Glutamatergic neuron (in vitro differentiated cells): ENCODE measurements around the gene PTK7. TPM values are rescaled to one million over a fixed set of nuclear protein-coding genes. Genes with fewer than 3 reads are reported as not detected.

ENCODE experiments used
- DNase-seq: peaks from one replicate; pipeline ENCODE4 v3.0.0; 2022
- H3K27ac Mint-ChIP-seq: one replicate; pipeline ENCODE4 v1.8.0; 2020; ENCODE audit warnings: mild to moderate bottlenecking, mixed read lengths, inconsistent platforms; ENCODE audit not compliant: unreplicated experiment
- H3K27me3 Mint-ChIP-seq: one replicate; pipeline ENCODE4 v1.8.0; 2020; ENCODE audit warnings: mild to moderate bottlenecking, moderate library complexity, mixed read lengths, inconsistent platforms; ENCODE audit not compliant: unreplicated experiment
- H3K36me3 Mint-ChIP-seq: one replicate; pipeline ENCODE4 v1.8.0; 2020; ENCODE audit warnings: mild to moderate bottlenecking, mixed read lengths, inconsistent platforms; ENCODE audit not compliant: unreplicated experiment
- H3K4me1 Mint-ChIP-seq: one replicate; pipeline ENCODE4 v1.8.0; 2020; ENCODE audit warnings: mild to moderate bottlenecking, low read depth, mixed read lengths, inconsistent platforms; ENCODE audit not compliant: unreplicated experiment
- H3K4me3 Mint-ChIP-seq: one replicate; pipeline ENCODE4 v1.8.0; 2020; ENCODE audit warnings: mild to moderate bottlenecking, mixed read lengths, inconsistent platforms; ENCODE audit not compliant: unreplicated experiment
- H3K9me3 Mint-ChIP-seq: one replicate; pipeline ENCODE4 v1.8.0; 2020; ENCODE audit warnings: mild to moderate bottlenecking, moderate library complexity, mixed read lengths, inconsistent platforms; ENCODE audit not compliant: unreplicated experiment
- CTCF ChIP-seq: fragments of 200-600 bp; sonication (generic); IDR thresholded peaks from one replicate; pipeline ENCODE4 v1.5.0; 2021; ENCODE audit not compliant: partially characterized antibody, unreplicated experiment
- total RNA-seq: library from RNA; stranded (reverse); fragmentation: NEBNext Ultra II Directional; extraction: Animal tissue kit (Norgen Biotek cat#: 25700); gene quantifications from one replicate; pipeline ENCODE4 v1.2.1, GENCODE V29; 2021; ENCODE audit not compliant: unreplicated experiment

The PTK7 gene
- total RNA-seq, 1 donor from 2014 or later, result 166 TPM

- TF ChIP-seq CTCF, result no peak
- peaks cover 12% of the 10 kb centered on the region for H3K27me3 Mint-ChIP-seq
- peaks cover 11% of the 10 kb centered on the region for H3K36me3 Mint-ChIP-seq
- peaks cover 13% of the 10 kb centered on the region for H3K4me1 Mint-ChIP-seq
- no peak overlapping the region for H3K4me3 Mint-ChIP-seq
- peaks cover 2% of the 10 kb centered on the region for H3K9me3 Mint-ChIP-seq
- DNase-seq, result no peak
- no peak overlapping the region for H3K27ac Mint-ChIP-seq
These were observed 109.4 kb downstream of the PTK7 start for GRCh38 chr6:43185391-43185985.

- H3K36me3 Mint-ChIP-seq, result peaks cover 11% of the 10 kb centered on the region
- no peak for DNase-seq
- no peak for TF ChIP-seq CTCF
- no peak overlapping the region for H3K4me3 Mint-ChIP-seq
- H3K27me3 Mint-ChIP-seq, result peaks cover 11% of the 10 kb centered on the region
- H3K9me3 Mint-ChIP-seq, result peaks cover 2% of the 10 kb centered on the region
- H3K4me1 Mint-ChIP-seq, result peaks cover 13% of the 10 kb centered on the region
- no peak overlapping the region for H3K27ac Mint-ChIP-seq
These were observed 109.9 kb downstream of the PTK7 start for GRCh38 chr6:43186019-43186418.

GRCh38 chr6:43186706-43187105 lies 110.6 kb downstream of the PTK7 start:
- Mint-ChIP-seq H3K4me1 (peaks cover 9% of the 10 kb centered on the region), H3K9me3 (peaks cover 2% of the 10 kb centered on the region), H3K27me3 (peaks cover 10% of the 10 kb centered on the region), H3K4me3 (no peak overlapping the region), H3K27ac (no peak overlapping the region), H3K36me3 (peaks cover 11% of the 10 kb centered on the region)
- TF ChIP-seq CTCF, result no peak
- no peak for DNase-seq

GRCh38 chr6:43187821-43188220 lies 111.7 kb downstream of the PTK7 start:
- H3K9me3 Mint-ChIP-seq, result no peaks in the 10 kb centered on the region
- TF ChIP-seq CTCF, result no peak
- H3K4me1 Mint-ChIP-seq, result peaks cover 6% of the 10 kb centered on the region
- H3K36me3 Mint-ChIP-seq, result peaks cover 7% of the 10 kb centered on the region
- no peak overlapping the region for H3K27ac Mint-ChIP-seq
- peaks cover 4% of the 10 kb centered on the region for H3K27me3 Mint-ChIP-seq
- DNase-seq, result no peak
- H3K4me3 Mint-ChIP-seq, result no peak overlapping the region

GRCh38 chr6:43188426-43188825 lies 112.3 kb downstream of the PTK7 start:
- TF ChIP-seq CTCF, result no peak
- Mint-ChIP-seq H3K27ac (no peak overlapping the region), H3K4me1 (peaks cover 6% of the 10 kb centered on the region), H3K9me3 (no peaks in the 10 kb centered on the region), H3K4me3 (no peak overlapping the region), H3K36me3 (peaks cover 5% of the 10 kb centered on the region), H3K27me3 (no peaks in the 10 kb centered on the region)
- no peak for DNase-seq
